Measurements from ENCODE around the gene SHANK1. TPM values are rescaled to one million over a fixed set of nuclear protein-coding genes. Genes with fewer than 3 reads are reported as not detected.

The SHANK1 gene
- total RNA-seq, 1 donor from 2014 or later, result 0.25 TPM

DNA sequence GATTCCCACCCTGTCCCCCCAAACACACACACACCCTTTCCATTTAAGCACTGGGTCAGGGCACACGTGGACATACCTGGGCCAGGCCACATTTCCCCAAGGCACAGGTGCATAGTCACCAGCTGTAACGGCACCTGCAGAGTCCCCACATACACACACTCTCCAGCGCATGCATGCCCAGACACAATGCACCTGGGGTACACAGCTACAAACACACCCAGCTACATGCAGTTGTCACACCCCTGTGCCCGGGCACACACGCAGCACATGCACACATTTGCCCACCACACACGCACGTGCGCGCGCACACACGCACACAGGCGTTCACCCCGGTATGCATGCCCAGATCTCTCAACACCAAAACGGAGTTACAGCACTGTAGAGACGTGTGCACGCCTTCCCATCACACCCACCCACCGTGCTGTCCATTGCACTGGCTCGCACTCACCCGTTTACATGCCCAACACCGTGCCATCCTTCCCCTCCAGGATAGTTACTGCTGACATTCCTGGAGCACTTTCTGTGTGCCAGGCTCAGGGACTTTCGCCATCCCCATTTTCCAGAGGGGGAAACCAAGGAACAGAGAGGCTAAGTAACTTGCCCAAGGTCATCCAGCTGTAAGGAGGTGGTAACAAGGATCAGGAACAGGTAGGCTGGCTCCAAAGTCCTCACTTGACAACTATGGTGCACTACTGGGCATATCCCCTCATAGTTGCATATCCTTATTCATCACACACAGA lies 749 bp upstream of the SHANK1 start:
- DNase-seq, result no peak
- H3K27me3 ChIP-seq (ENCODE audit: low read depth), result peaks cover 96% of the 10 kb centered on the region

GRCh38 chr19:50719119-50719435 lies 525 bp downstream of the SHANK1 start:
- intact Hi-C loops (cut with micrococcal nuclease), result no loop called here
- H3K4me3 ChIP-seq, result peak overlapping the region; percentile 58
- H3K27me3 ChIP-seq (ENCODE audit: low read depth), result peaks cover 95% of the 10 kb centered on the region
- H3K4me1 ChIP-seq, result peaks cover 22% of the 10 kb centered on the region
- H3K9me3 ChIP-seq (replicated peaks), result no peaks in the 10 kb centered on the region
- no peaks in the 10 kb centered on the region for H3K36me3 ChIP-seq
- TF ChIP-seq, protein P1, sequence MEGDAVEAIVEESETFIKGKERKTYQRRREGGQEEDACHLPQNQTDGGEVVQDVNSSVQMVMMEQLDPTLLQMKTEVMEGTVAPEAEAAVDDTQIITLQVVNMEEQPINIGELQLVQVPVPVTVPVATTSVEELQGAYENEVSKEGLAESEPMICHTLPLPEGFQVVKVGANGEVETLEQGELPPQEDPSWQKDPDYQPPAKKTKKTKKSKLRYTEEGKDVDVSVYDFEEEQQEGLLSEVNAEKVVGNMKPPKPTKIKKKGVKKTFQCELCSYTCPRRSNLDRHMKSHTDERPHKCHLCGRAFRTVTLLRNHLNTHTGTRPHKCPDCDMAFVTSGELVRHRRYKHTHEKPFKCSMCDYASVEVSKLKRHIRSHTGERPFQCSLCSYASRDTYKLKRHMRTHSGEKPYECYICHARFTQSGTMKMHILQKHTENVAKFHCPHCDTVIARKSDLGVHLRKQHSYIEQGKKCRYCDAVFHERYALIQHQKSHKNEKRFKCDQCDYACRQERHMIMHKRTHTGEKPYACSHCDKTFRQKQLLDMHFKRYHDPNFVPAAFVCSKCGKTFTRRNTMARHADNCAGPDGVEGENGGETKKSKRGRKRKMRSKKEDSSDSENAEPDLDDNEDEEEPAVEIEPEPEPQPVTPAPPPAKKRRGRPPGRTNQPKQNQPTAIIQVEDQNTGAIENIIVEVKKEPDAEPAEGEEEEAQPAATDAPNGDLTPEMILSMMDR (IDR thresholded peaks at IDR 0.05; ENCODE audit: borderline replicate concordance), result no peak
- no peak overlapping the region for H3K27ac ChIP-seq (replicated peaks)
- DNase-seq, result no peak

More for the DNA sequence above, 749 bp upstream of the SHANK1 start:
- Histone ChIP-seq H3K4me3 (no peak overlapping the region), H3K36me3 (no peaks in the 10 kb centered on the region), H3K27ac (replicated peaks) (no peak overlapping the region), H3K4me1 (peaks cover 33% of the 10 kb centered on the region), H3K9me3 (replicated peaks) (no peaks in the 10 kb centered on the region)
- TF ChIP-seq, protein P1 (IDR thresholded peaks at IDR 0.05; ENCODE audit: borderline replicate concordance), result no peak
- intact Hi-C loops (cut with micrococcal nuclease), result no loop called here

GRCh38 chr19:50718255-50719118 lies 1.1 kb downstream of the SHANK1 start:
- no peaks in the 10 kb centered on the region for H3K36me3 ChIP-seq
- DNase-seq, result no peak
- peaks cover 95% of the 10 kb centered on the region for H3K27me3 ChIP-seq (ENCODE audit: low read depth)
- TF ChIP-seq, protein P1 (IDR thresholded peaks at IDR 0.05; ENCODE audit: borderline replicate concordance), result no peak
- peaks cover 16% of the 10 kb centered on the region for H3K4me1 ChIP-seq
- H3K27ac ChIP-seq (replicated peaks), result no peak overlapping the region
- no peaks in the 10 kb centered on the region for H3K9me3 ChIP-seq (replicated peaks)
- intact Hi-C loops (cut with micrococcal nuclease), result no loop called here
- H3K4me3 ChIP-seq, result peak overlapping the region; percentile 58

GRCh38 chr19:50717891-50718254 lies 1.7 kb downstream of the SHANK1 start:
- DNase-seq, result no peak
- intact Hi-C loops (cut with micrococcal nuclease), result no loop called here
- TF ChIP-seq, protein P1 (IDR thresholded peaks at IDR 0.05; ENCODE audit: borderline replicate concordance), result no peak

GRCh38 chr19:50717026-50717723 lies 2.4 kb downstream of the SHANK1 start:
- intact Hi-C loops (cut with micrococcal nuclease), result no loop called here
- Histone ChIP-seq H3K9me3 (replicated peaks) (no peaks in the 10 kb centered on the region), H3K4me1 (peaks cover 16% of the 10 kb centered on the region), H3K36me3 (no peaks in the 10 kb centered on the region), H3K27ac (replicated peaks) (no peak overlapping the region), H3K4me3 (no peak overlapping the region), H3K27me3 (ENCODE audit: low read depth) (peaks cover 95% of the 10 kb centered on the region)
- TF ChIP-seq, protein P1 (IDR thresholded peaks at IDR 0.05; ENCODE audit: borderline replicate concordance), result no peak
- DNase-seq, result no peak

More at GRCh38 chr19:50717891-50718254, 1.7 kb downstream of the SHANK1 start:
- Histone ChIP-seq H3K27me3 (ENCODE audit: low read depth) (peaks cover 95% of the 10 kb centered on the region), H3K4me3 (peak overlapping the region; percentile 58), H3K36me3 (no peaks in the 10 kb centered on the region), H3K27ac (replicated peaks) (no peak overlapping the region), H3K9me3 (replicated peaks) (no peaks in the 10 kb centered on the region), H3K4me1 (peaks cover 16% of the 10 kb centered on the region)
